Lower lobe of right lung (tissue), 2 donors: ENCODE measurements around the gene ZNF709. TPM values are rescaled to one million over a fixed set of nuclear protein-coding genes. Genes with fewer than 3 reads are reported as not detected.
"Not testable (repeated sequence)": the region's sequence is repeated elsewhere in the genome, so short reads cannot be mapped to it uniquely, and the experiment has no call there.

Experiments
- ATAC-seq, 2 donors: fragments of 200-7000 bp; cut with Tn5 transposase; one replicate each; pipeline ENCODE4 v1.9.1; 2020 to 2022; ENCODE audit warnings: mild to moderate bottlenecking in 2 of 2, moderate library complexity in 2 of 2
- DNase-seq: peaks from one replicate; pipeline ENCODE4 v3.0.0-alpha.2; 2020
- H3K27ac ChIP-seq: fragments of 200-600 bp; one replicate; pipeline ENCODE4 v1.8.0; 2022
- H3K27me3 ChIP-seq: fragments of 200-600 bp; one replicate; pipeline ENCODE4 v1.8.0; 2022; ENCODE audit warnings: low read depth
- H3K36me3 ChIP-seq: fragments of 200-600 bp; one replicate; pipeline ENCODE4 v1.8.0; 2022; ENCODE audit warnings: mild to moderate bottlenecking
- H3K4me1 ChIP-seq: fragments of 200-600 bp; one replicate; pipeline ENCODE4 v1.8.0; 2022
- H3K4me3 ChIP-seq: fragments of 200-600 bp; one replicate; pipeline ENCODE4 v1.8.0; 2022; ENCODE audit warnings: mild to moderate bottlenecking
- H3K9me3 ChIP-seq: fragments of 200-600 bp; one replicate; pipeline ENCODE4 v1.8.0; 2022
- intact Hi-C: fragments of 100-400 bp; cut with DNase I; formaldehyde crosslinking; loops from one replicate; pipeline ENCODE4 v1.11.0; 2022
- total RNA-seq: library from RNA; stranded (reverse); fragmentation: NEBNext Ultra II Directional; extraction: Animal tissue kit (Norgen Biotek cat#: 25700); gene quantifications from one replicate; pipeline ENCODE4 v1.2.1, GENCODE V29; 2021
- TF ChIP-seq, protein P1 (sequence below): fragments of 200-600 bp; IDR thresholded peaks from one replicate; pipeline ENCODE4 v1.8.0; 2022; ENCODE audit warnings: antibody characterized with exemption, mild to moderate bottlenecking
- donor health status: DM: no; HTN: yes; CAD: no; lungs with severe emphysema.

ZNF709 gene
- total RNA-seq, 1 donor from 2014 or later, result 3.9 TPM

GRCh38 chr19:12440541-12441316, 43.9 kb downstream of the ZNF709 start, which contains the start of gene ZNF443:
Gene ZNF443 (minus strand): TSS chr19:12441021. CDS start chr19:12440914, 107 bp downstream.
- Histone ChIP-seq H3K4me1 (peaks cover 4% of the 10 kb centered on the region), H3K27me3 (no peaks in the 10 kb centered on the region), H3K9me3 (peaks cover 6% of the 10 kb centered on the region), H3K36me3 (no peaks in the 10 kb centered on the region), H3K27ac (peak within 1 kb of the TSS; percentile 75), H3K4me3 (peak within 1 kb of the TSS; percentile 67)
- ATAC-seq, result peak; percentile 100
- DNase-seq, result peak; percentile 97
- intact Hi-C loops, result no loop called here
- TF ChIP-seq, protein P1, sequence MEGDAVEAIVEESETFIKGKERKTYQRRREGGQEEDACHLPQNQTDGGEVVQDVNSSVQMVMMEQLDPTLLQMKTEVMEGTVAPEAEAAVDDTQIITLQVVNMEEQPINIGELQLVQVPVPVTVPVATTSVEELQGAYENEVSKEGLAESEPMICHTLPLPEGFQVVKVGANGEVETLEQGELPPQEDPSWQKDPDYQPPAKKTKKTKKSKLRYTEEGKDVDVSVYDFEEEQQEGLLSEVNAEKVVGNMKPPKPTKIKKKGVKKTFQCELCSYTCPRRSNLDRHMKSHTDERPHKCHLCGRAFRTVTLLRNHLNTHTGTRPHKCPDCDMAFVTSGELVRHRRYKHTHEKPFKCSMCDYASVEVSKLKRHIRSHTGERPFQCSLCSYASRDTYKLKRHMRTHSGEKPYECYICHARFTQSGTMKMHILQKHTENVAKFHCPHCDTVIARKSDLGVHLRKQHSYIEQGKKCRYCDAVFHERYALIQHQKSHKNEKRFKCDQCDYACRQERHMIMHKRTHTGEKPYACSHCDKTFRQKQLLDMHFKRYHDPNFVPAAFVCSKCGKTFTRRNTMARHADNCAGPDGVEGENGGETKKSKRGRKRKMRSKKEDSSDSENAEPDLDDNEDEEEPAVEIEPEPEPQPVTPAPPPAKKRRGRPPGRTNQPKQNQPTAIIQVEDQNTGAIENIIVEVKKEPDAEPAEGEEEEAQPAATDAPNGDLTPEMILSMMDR, result no peak

- H3K4me1 ChIP-seq, H3K9me3 ChIP-seq, H3K36me3 ChIP-seq, intact Hi-C loops, H3K27me3 ChIP-seq: not testable (repeated sequence)
- Histone ChIP-seq H3K4me3 (peak overlapping the region; percentile 67), H3K27ac (peak overlapping the region; percentile 75)
- DNase-seq (peak; percentile 51), ATAC-seq (peak; percentile 73 to 84)
Measured at GRCh38 chr19:12439686-12440540, 44.7 kb downstream of the ZNF709 start.

- H3K27me3 ChIP-seq, H3K27ac ChIP-seq, H3K4me1 ChIP-seq, intact Hi-C loops, H3K4me3 ChIP-seq, H3K9me3 ChIP-seq, DNase-seq, ATAC-seq: not testable (repeated sequence)
- H3K36me3 ChIP-seq, result peaks cover 15% of the 10 kb centered on the region
Measured at GRCh38 chr19:12430726-12431299, 53.8 kb downstream of the ZNF709 start.

DNA sequence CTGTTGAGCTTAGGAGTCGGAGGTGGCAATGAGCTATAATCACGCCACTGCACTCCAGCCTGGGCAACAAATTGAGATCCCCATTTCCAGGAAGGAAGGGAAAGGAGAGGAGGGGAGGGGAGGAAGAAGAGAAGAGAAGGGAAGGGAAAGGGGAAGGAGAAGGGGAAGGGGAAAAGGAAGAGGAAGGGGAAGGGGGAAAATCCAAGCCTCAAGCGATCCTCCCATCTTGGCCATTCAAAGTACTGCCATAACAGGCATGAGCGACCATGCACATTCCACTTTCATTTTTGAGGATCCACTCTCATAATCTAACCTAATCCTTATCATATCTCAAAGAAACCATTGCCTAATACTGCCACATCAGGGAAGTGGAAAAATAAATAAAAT, 58.7 kb downstream of the ZNF709 start:
- no peak for DNase-seq
- Histone ChIP-seq H3K4me3 (no peak overlapping the region), H3K4me1 (no peaks in the 10 kb centered on the region), H3K36me3 (peaks cover 7% of the 10 kb centered on the region), H3K27me3 (no peaks in the 10 kb centered on the region), H3K9me3 (peaks cover 1% of the 10 kb centered on the region), H3K27ac (no peak overlapping the region)
- intact Hi-C loops, result no loop called here
- ATAC-seq, result no peak
- TF ChIP-seq, protein P1, result no peak

- H3K27me3 ChIP-seq, result no peaks in the 10 kb centered on the region
- no peaks in the 10 kb centered on the region for H3K4me1 ChIP-seq
- DNase-seq (no peak), ATAC-seq (peak in 1 of 2 donors; percentile 56)
- H3K27ac ChIP-seq, result no peak overlapping the region
- intact Hi-C loops, result no loop called here
- H3K4me3 ChIP-seq, result no peak overlapping the region
- TF ChIP-seq, protein P1, result no peak
- H3K36me3 ChIP-seq, result peaks cover 2% of the 10 kb centered on the region
- no peaks in the 10 kb centered on the region for H3K9me3 ChIP-seq
Measured at GRCh38 chr19:12425236-12425887, 59.3 kb downstream of the ZNF709 start.

DNA sequence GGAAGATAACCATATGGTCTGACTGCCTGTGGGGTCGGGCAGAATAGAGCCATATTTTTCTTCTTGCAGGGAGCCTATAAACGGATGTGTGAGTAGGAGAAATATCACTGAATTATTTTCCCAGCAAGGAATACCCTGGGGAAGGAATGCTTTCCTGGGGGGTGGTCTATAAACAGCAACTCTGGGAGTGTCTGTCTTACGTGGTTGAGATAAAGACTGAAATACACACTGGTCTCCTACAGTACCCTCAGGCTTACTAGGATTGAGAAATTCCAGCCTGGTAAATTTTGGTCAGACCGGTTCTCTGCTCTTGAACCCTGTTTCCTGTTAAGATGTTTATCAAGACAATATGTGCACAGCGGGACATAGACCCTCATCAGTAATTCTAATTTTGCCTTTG, 67.3 kb downstream of the ZNF709 start:
- H3K4me1 ChIP-seq, H3K36me3 ChIP-seq, DNase-seq, H3K9me3 ChIP-seq, H3K27ac ChIP-seq, intact Hi-C loops, ATAC-seq, H3K4me3 ChIP-seq, H3K27me3 ChIP-seq: not testable (repeated sequence)
